Measurements from ENCODE around the gene C4orf46.

DNA sequence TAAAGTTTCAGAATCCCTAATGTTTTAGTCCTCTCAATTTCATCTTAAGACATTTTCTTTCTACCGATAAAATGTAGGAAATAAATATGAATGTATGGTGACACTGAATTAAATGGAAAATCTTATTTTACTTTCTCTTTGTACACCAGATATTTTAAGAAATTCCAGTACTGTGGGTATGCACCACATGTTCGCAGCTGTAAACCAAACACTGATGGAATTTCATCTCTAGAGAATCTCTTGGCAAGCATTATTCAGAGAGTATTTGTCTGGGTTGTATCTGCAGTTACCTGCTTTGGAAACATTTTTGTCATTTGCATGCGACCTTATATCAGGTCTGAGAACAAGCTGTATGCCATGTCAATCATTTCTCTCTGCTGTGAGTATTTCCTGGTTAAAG, 26.9 kb downstream of the C4orf46 start:
- no peak for TF ChIP-seq TAF1 (IDR thresholded peaks at IDR 0.05; ENCODE audit: borderline replicate concordance, insufficient read depth, low read length)
- TF ChIP-seq, protein P1, sequence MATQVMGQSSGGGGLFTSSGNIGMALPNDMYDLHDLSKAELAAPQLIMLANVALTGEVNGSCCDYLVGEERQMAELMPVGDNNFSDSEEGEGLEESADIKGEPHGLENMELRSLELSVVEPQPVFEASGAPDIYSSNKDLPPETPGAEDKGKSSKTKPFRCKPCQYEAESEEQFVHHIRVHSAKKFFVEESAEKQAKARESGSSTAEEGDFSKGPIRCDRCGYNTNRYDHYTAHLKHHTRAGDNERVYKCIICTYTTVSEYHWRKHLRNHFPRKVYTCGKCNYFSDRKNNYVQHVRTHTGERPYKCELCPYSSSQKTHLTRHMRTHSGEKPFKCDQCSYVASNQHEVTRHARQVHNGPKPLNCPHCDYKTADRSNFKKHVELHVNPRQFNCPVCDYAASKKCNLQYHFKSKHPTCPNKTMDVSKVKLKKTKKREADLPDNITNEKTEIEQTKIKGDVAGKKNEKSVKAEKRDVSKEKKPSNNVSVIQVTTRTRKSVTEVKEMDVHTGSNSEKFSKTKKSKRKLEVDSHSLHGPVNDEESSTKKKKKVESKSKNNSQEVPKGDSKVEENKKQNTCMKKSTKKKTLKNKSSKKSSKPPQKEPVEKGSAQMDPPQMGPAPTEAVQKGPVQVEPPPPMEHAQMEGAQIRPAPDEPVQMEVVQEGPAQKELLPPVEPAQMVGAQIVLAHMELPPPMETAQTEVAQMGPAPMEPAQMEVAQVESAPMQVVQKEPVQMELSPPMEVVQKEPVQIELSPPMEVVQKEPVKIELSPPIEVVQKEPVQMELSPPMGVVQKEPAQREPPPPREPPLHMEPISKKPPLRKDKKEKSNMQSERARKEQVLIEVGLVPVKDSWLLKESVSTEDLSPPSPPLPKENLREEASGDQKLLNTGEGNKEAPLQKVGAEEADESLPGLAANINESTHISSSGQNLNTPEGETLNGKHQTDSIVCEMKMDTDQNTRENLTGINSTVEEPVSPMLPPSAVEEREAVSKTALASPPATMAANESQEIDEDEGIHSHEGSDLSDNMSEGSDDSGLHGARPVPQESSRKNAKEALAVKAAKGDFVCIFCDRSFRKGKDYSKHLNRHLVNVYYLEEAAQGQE (IDR thresholded peaks at IDR 0.05; ENCODE audit: insufficient read depth in 1 of 2, low read depth in 2 of 2, low read length in 2 of 2): no peak
- no peak for TF ChIP-seq POLR2AphosphoS5 (IDR thresholded peaks at IDR 0.05; ENCODE audit: low read depth, low read length)
- no peak for TF ChIP-seq FOXP2 (optimal IDR thresholded peaks at IDR 0.05; ENCODE audit: borderline replicate concordance, extremely low read depth, extremely low read length, insufficient read depth)

All from PFSK-1 (cell line).